ENCODE results near the gene ADGRD2. TPM values are rescaled to one million over a fixed set of nuclear protein-coding genes. Genes with fewer than 3 reads are reported as not detected.

Gene ADGRD2
- total RNA-seq, 1 experiment from 2014 or later = not detected

DNA sequence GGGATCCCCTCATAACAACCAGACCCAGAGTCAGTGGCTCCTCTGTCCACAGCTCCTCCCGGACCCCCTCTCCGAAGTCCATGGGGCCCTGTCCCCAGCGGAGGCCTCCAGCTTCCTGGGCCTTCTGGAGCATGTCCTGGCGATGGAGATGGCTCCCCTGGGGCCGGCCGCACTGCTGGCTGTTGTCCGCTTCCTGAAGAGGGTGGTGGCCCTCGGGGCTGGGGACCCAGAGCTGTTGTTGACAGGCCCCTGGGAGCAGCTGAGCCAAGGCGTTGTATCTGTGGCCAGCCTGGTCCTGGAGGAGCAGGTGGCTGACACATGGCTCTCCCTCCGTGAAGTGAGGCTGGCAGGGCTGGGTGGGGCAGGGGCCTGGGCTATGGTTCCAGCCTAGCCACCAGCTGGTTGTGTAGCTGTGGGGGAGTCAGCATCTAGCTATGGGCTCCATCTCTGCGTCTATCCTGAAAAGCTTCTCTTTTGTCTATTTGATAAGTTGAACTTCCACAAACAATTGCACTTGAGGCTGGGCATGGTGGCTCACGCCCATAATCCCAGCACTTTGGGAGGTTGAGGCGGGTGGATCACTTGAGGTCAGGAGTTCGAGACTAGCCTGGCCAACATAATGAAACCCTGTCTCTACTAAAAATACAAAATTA is 4.7 kb downstream of the ADGRD2 start:
- DNase-seq (ENCODE audit: extremely low read depth, low read depth) = no peak

- DNase-seq (ENCODE audit: extremely low read depth, low read depth) = no peak
These were observed 5.6 kb downstream of the ADGRD2 start for GRCh38 chr9:124455820-124456219.

DNA sequence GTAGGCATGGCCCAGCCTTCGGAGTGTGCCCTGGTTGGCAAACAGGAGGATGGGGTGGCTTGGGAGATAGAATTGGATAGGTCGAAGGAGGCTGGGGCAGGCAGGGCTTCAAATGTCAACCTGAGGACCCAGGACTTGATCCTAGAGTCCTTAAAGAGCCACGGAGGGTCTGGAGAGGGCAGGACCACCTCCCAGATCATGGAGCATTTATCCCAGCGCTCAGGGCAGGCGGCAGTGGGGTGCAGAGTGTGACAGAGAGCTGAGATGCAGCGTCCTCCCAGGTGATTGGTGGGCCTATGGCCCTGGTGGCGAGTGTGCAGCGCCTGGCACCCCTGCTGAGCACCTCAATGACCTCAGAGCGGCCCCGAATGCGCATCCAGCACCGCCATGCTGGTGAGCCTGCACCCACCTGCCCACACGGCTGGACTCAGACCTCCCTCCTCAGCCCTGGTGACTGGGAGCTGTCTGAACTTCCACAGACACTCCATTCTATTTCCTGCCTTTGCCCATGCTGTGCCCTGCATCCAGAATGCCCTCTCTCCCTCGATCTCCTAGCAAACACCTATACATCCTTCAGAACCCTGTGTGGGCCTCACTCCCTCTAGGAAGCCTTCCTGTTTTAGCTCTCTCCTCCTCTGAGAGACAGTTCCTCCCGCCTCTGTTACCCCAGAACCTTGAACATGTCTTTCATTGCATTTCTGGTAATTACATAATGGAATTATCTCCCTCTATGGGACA is 6.3 kb downstream of the ADGRD2 start:
- DNase-seq (ENCODE audit: extremely low read depth, low read depth) = no peak

- no peak for DNase-seq (ENCODE audit: extremely low read depth, low read depth)
These were observed 7.0 kb downstream of the ADGRD2 start for GRCh38 chr9:124457079-124457886.

DNA sequence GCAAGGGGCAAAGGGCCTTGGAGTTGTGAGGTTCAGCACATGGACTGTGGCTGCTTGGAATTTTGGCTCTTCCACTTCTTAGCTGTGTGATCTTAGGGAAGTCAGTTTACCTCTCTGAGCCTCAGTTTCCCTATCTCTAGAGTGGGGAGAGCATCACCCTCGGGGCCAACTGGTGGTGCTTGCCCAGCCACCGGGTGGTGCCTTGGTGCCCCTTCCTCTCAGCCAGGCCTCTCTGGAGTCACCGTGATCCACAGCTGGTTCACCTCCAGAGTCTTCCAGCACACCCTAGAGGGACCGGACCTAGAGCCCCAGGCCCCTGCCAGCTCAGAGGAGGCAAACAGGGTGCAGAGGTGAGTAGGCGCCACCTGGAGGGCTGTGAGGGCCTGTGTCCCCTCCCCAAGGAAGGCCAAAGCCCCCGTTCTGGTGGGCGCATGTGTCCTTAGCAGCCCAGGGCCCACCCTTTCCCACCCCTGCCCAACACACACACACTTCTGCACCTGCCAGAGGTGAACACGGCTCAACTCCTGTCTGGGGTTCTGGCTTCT is 7.7 kb downstream of the ADGRD2 start:
- no peak for DNase-seq (ENCODE audit: extremely low read depth, low read depth)

DNA sequence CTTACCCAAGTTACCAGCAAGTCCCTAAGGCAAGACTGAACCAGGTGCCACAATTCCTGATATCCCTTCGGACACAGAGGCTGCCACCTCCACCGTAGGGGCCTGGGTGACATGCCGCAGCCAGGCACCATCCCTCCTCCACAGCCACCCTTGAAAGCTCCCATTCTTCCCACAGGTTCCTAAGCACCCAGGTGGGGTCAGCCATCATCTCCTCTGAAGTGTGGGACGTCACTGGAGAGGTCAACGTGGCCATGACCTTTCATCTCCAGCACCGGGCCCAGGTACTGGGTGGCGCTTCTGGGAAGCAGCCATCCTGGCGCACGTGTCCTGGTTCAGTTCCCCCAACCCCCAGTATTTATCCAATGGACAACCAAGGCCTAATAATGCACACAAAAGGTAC is 8.2 kb downstream of the ADGRD2 start:
- no peak for DNase-seq (ENCODE audit: extremely low read depth, low read depth)

- DNase-seq (ENCODE audit: extremely low read depth, low read depth) = no peak
These were observed 12.5 kb downstream of the ADGRD2 start for GRCh38 chr9:124462739-124463138.

GRCh38 chr9:124465736-124466135 is 15.5 kb downstream of the ADGRD2 start:
- DNase-seq (ENCODE audit: extremely low read depth, low read depth) = no peak

DNA sequence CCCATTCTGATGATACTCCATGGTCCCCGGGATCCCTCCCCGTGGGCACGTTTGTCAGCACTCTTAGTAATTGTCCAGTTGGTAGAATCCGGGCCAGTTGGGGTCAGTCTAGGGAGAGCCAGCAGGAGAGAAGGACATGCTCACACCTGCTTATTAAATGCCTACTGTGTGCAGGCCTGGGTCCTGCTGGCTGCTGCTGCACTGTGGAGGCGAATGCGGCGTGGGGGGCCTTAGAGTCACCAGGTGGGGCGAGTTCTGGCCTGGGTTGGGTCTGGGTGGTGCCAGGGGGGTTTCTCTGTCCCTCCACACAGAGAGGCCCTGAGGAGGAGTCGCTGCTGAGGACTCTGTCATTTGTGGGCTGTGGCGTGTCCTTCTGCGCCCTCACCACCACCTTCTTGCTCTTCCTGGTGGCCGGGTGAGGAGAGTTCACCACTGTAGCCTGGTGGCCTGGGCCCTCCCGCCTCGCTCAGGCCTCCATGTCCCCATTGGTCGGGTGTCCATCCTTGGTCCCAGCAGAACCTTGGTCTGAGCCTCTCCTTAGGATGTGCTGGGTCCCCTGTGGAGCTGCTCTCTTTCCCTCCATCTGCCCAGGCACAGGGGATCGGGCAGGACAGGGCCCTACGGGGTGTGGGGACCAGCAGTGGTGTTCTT is 17.3 kb downstream of the ADGRD2 start:
- no peak for DNase-seq (ENCODE audit: extremely low read depth, low read depth)

DNA sequence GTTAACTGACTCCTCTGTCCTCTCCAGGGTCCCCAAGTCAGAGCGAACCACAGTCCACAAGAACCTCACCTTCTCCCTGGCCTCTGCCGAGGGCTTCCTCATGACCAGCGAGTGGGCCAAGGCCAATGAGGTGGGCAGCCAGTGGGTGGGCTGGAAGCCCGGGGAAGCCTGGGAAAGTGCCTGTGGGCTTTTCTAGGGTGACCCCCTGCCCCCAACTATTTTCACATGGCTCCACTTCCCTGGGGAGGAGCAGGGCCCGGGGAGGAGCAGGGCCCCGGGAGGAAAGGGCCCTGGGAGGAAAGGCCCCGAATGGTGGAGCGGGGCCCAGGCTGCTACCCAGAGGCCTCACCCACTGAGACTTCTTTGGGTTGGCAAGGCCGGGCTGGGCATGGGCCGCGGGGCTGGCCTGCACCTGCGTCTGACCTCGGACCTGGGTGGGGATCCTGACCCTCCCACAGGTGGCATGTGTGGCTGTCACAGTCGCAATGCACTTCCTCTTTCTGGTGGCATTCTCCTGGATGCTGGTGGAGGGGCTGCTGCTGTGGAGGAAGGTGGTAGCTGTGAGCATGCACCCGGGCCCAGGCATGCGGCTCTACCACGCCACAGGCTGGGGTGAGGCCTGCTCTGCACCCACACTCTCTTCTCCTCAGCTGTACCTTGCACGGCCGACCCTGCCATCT is 17.9 kb downstream of the ADGRD2 start:
- no peak for DNase-seq (ENCODE audit: extremely low read depth, low read depth)

DNA sequence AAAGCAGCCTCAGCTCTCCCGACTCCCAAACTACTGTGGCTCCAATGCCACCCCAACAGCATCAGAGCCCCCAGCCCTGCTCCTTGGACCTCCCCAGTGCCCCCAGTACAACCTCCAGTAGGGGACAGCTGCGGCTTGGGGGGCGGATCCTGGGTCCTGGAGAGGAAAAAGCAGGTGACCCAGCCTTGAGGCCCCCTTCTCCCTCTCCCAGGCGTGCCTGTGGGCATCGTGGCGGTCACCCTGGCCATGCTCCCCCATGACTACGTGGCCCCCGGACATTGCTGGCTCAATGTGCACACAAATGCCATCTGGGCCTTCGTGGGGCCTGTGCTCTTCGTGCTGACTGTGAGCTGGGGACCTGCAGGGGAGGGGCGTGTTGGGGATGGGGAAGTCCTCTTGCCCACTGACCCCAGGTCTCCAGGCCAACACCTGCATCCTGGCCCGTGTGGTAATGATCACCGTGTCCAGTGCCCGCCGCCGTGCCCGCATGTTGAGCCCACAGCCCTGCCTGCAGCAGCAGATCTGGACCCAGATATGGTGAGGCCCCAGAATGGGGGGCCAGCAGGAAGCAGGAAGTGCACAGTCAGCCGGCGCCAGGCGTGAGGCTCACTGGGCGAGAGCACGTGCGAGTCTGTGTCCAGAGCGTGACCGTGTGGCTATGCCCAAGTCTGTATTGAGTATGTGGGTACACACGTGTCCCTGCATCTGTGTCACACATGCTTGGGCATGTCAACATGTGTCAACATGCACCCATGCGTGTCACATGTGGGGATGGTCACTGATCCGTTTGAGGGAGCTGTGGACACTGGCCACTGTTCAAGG is 19.0 kb downstream of the ADGRD2 start:
- no peak for DNase-seq (ENCODE audit: extremely low read depth, low read depth)

GRCh38 chr9:124470306-124470705 is 20.1 kb downstream of the ADGRD2 start:
- DNase-seq (ENCODE audit: extremely low read depth, low read depth) = no peak

DNA sequence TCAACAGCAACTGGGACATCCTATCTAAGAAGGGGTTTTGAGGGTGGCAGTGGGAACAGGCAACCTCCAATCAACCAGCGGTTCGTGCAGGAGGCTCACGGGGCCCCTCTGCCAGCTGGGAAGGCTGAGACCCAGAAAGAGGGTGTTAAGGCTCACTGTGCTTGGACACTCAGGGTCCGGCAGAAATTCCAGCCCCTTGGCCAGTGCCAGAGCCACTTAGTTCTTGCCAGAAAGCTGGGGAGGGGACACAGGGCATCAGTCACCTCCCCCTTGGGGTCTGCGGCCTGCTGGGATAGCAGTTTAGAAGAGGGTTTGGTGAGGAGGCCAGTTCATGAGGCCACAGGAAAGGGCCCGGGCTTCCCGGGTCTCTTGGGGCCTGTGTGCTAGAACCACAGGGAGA is 20.5 kb downstream of the ADGRD2 start:
- no peak for DNase-seq (ENCODE audit: extremely low read depth, low read depth)

GRCh38 chr9:124471761-124472160 is 21.5 kb downstream of the ADGRD2 start:
- DNase-seq (ENCODE audit: extremely low read depth, low read depth) = no peak

DNA sequence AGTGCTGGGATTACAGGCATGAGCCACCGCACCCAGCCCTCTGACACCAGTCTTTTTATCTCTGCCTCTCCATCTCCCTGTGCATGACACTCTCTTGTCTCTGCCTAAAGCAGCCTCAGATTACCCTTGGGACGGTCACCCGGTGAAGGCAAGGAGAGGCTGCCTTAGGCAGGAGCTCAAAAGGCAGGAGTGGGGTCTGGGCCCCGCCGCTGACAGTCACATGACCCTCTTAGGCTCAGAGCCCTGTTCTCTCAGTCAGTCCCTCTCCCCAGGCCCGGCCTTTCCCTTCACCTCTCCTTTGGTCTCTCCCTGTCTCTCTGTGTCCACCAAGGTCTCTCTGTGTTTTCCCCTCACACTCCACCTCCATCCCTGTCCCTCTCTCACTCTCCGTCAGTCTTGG is 22.5 kb downstream of the ADGRD2 start:
- DNase-seq (ENCODE audit: extremely low read depth, low read depth) = no peak

GRCh38 chr9:124473310-124473709 is 23.1 kb downstream of the ADGRD2 start:
- DNase-seq (ENCODE audit: extremely low read depth, low read depth) = no peak

DNA sequence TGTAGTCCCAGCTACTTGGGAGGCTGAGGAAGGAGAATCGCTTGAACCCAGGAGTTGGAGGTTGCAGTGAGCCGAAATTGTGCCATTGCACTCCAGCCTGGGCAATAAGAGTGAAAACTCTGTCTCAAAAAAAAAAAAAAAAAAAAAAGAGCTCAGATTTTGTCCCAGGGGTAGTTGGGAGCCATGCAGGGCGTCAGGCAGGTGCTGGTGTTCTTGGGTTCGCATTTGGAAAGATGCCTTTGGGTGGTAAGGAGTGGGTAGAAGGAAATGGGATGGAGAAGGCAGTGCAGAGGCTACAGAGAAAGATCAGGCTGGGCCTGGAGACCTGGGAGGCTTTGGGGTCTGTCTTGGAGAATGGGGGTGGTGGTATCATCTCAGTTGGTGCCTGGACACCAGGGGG is 23.9 kb downstream of the ADGRD2 start:
- no peak for DNase-seq (ENCODE audit: extremely low read depth, low read depth)

DNA sequence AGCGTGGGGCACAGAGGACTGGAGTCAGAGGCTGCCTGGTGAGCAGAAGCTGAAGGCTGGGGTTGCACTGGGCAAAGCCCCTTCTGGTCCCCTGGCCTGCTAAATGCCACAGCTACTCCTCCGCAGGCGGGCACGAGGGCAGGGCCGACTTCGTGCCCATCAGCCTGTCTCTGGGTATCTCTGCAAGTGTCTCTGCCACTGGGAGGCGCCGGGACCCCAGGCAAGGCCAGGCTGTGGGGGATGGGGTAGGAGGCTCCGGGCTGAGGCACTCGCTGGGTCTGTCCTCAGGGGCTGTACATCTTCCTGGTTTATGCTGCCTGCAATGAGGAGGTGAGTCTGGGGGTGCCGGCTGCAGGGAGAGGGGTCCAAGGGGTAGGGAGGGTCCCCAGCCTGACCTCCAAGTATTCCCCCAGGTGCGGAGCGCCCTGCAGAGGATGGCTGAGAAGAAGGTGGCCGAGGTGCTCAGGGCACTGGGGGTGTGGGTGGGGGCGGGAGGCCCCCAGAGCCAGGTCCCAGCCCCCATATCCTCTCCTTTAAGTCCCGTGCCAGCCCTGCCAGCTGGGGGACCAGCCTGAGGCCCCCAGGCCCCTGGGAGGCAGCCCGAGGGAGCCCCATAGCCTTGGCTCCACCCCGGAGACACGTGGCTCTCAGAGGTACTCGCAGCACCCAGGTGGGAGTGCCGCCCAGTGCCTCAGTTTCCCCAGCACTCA is 25.1 kb downstream of the ADGRD2 start:
- DNase-seq (ENCODE audit: extremely low read depth, low read depth) = no peak

All from NCI-H460 (cell line).